PC-3 (cell line): Measurements from ENCODE around the gene ATXN3.

ENCODE experiments used
- CTCF ChIP-seq: fragments of 300-600 bp; sonication (generic); conservative IDR thresholded peaks from 2 replicates; pipeline ENCODE4 v1.5.1; 2017; ENCODE audit warnings: antibody characterized with exemption, low read depth, mild to moderate bottlenecking, low read length
- EZH2phosphoT487 ChIP-seq: fragments of 300-600 bp; sonication (generic); IDR thresholded peaks from 2 replicates; pipeline ENCODE4 v1.6.1; 2018; ENCODE audit warnings: mild to moderate bottlenecking, antibody characterized with exemption, low read length, borderline replicate concordance

- TF ChIP-seq CTCF (no peak), EZH2phosphoT487 (no peak)
Observed at GRCh38 chr14:92144708-92145107, 38.3 kb upstream of the ATXN3 start.
